NCI-H1048 (cell line): Measurements from ENCODE around the gene STH.

Experiments
- DNase-seq: peaks from one replicate; lab custom pipeline; 2025; lab: John Stamatoyannopoulos, UW

STH gene

GRCh38 chr17:46027048-46027975, 28.3 kb downstream of the STH start:
- no peak for DNase-seq

- no peak for DNase-seq
Observed at GRCh38 chr17:46027976-46028325, 28.9 kb downstream of the STH start.

GRCh38 chr17:46028374-46028773, 29.3 kb downstream of the STH start:
- no peak for DNase-seq

- no peak for DNase-seq
Observed at GRCh38 chr17:46028981-46029565, 30.0 kb downstream of the STH start.

GRCh38 chr17:46029627-46030026, 30.6 kb downstream of the STH start:
- no peak for DNase-seq

- DNase-seq = no peak
Observed at GRCh38 chr17:46030752-46031151, 31.7 kb downstream of the STH start.

GRCh38 chr17:46031440-46031839, 32.4 kb downstream of the STH start:
- no peak for DNase-seq

- DNase-seq = no peak
Observed at GRCh38 chr17:46031920-46032319, 32.9 kb downstream of the STH start.

GRCh38 chr17:46032909-46033308, 33.9 kb downstream of the STH start:
- DNase-seq = no peak

GRCh38 chr17:46033392-46033791, 34.3 kb downstream of the STH start:
- no peak for DNase-seq

GRCh38 chr17:46035112-46035818, 36.2 kb downstream of the STH start:
- DNase-seq = no peak

- DNase-seq = no peak
Observed at GRCh38 chr17:46036491-46036890, 37.4 kb downstream of the STH start.

GRCh38 chr17:46037722-46038255, 38.7 kb downstream of the STH start:
- no peak for DNase-seq

- DNase-seq = no peak
Observed at GRCh38 chr17:46038414-46038813, 39.4 kb downstream of the STH start.

GRCh38 chr17:46038937-46039336, 39.9 kb downstream of the STH start:
- DNase-seq = no peak

- DNase-seq = no peak
Observed at GRCh38 chr17:46039592-46040186, 40.6 kb downstream of the STH start.

GRCh38 chr17:46042246-46042645, 43.2 kb downstream of the STH start:
- DNase-seq = no peak

- no peak for DNase-seq
Observed at GRCh38 chr17:46042925-46043324, 43.9 kb downstream of the STH start.

GRCh38 chr17:46043606-46044005, 44.6 kb downstream of the STH start:
- no peak for DNase-seq

GRCh38 chr17:46044286-46044928, 45.4 kb downstream of the STH start:
- peak; percentile 41 for DNase-seq

GRCh38 chr17:46044989-46045388, 45.9 kb downstream of the STH start:
- no peak for DNase-seq

GRCh38 chr17:46045639-46046038, 46.6 kb downstream of the STH start:
- no peak for DNase-seq
